Lower leg skin (tissue), 3 donors: Measurements from ENCODE around the gene PMVK.

ENCODE experiments used
- CTCF ChIP-seq, 3 donors: fragments of 450-650 bp; IDR thresholded peaks; one replicate each; pipeline ENCODE4 v1.5.1; 2016; ENCODE audit warnings: antibody characterized with exemption in 3 of 3, mild to moderate bottlenecking in 3 of 3, moderate library complexity in 2 of 3
- POLR2A ChIP-seq, 2 donors: fragments of 450-650 bp; IDR thresholded peaks; one replicate each; pipeline ENCODE4 v1.6.1; 2016 to 2017; ENCODE audit warnings: antibody characterized with exemption in 2 of 2, mild to moderate bottlenecking in 1 of 2, moderate library complexity in 1 of 2

- TF ChIP-seq CTCF (IDR thresholded peaks at IDR 0.05) (no peak), POLR2A (IDR thresholded peaks at IDR 0.05) (no peak)
These were observed 35.0 kb upstream of the PMVK start for GRCh38 chr1:154971341-154971998.
